Activated CD8-positive, alpha-beta memory T cell treated with anti-CD3 and anti-CD28 coated beads, Interleukin-2, amount 50 U/mL, for 1 hour (primary cell): Measurements from ENCODE around the gene PPFIA1.

Source experiments
- DNase-seq: peaks from one replicate; pipeline ENCODE4 v3.0.0-alpha.2; 2020; ENCODE audit errors: extremely low read depth

PPFIA1 gene

DNA sequence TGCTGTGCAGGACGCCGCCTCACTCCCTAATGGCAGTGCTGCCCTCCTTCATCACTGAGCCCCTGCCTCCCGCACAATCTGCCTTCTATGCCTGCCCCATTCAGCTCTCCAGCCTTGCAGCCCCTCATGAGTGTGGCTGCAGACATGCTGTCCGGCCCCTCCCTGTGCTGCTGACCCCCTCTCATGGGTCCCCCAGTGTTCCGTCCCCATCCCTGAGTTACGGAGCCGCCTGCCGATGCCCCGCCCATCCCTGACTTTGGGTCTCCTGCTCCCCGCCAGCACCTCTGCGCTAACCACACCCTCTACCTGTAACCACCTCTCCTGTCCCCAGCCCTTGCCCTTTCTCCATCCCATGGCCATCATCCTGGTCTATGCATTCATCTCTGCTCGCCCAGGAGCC, 161.1 kb downstream of the PPFIA1 start:
- no peak for DNase-seq

DNA sequence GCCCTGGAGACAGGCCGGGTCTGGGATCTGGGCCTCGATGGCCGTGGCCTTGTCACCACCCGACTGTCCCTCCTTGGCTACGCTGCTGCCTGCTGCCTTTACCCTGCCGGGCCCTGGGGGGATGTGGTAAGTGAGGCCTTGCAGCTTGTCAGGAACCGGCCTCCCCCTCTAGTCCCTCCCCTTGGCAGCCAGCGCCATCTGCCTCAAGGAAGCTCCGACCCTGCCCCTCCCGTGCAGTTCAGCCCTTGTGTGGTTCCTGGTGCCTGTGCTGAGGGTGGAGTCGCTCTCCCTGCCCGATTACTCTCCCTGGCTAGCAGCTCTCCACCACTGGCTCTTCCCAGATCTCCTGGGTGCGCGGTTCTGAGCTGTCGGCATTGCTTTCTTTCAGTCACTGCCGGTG, 161.6 kb downstream of the PPFIA1 start:
- DNase-seq = no peak

DNA sequence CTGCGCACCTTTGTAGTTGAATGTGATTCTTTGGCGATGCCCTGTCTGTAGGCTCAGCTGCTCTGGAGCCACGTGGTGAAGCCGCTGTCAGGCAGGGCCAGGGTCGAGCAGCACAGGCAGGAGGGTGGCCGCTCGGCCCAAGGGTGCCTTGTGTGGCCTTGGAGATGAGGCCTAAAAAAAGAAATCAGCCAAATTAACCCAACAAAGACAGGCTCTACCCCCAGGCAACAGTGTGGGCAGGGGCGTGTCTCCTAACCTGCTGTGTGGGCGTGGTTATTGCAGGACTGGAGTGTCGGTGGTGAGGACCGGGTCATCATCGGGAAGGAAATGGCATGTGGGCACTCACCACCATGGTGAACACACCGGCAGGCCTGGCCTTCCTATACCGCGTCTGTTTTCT, 162.1 kb downstream of the PPFIA1 start:
- no peak for DNase-seq

DNA sequence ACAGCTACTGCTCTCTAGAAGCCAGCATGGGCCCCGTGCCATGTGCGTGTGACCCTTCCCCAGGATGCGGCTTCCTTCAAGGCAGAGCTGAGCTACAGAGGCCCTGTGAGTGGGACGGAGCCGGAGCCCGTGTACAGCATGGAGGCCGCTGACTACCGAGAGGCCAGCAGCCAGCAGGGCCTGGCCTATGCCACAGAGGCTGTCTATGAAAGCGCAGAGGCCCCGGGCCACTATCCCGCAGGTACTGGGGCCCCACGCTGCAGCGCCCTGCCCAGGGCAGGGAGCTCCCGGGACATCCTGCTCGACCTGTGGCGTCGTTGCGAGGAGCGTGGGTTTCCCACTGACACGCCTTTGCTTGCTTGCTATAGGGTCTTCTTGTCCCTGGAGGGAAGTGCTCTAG, 162.5 kb downstream of the PPFIA1 start:
- no peak for DNase-seq

DNA sequence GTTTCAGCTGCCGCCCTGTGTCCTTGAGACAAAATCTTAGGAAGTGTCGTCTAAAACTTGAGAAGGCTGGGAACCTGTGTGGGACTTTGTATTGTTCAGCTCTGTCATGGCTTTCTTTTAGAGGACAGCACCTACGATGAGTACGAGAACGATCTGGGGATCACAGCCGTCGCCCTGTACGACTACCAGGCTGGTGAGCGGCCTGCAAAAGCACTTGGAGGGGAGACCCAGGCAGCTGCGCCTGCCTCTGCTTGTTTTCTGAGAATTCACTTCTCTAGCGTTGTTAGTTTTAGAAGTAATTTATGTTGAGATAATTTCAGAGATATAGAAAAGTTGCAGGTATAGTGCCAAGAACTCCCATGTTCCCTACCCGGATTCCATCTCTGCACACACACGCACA, 163.0 kb downstream of the PPFIA1 start:
- DNase-seq = no peak
